HG02763 (cell line): Measurements from ENCODE around the gene CAPN10.
"Not testable (repeated sequence)": the region's sequence is repeated elsewhere in the genome, so short reads cannot be mapped to it uniquely, and the experiment has no call there.

Source experiments
- ATAC-seq: cut with Tn5 transposase; IDR thresholded peaks from one replicate; pipeline ENCODE4 v1.9.1; 2021; ENCODE audit warnings: mild to moderate bottlenecking, moderate library complexity; ENCODE audit not compliant: unreplicated experiment

The CAPN10 gene

DNA sequence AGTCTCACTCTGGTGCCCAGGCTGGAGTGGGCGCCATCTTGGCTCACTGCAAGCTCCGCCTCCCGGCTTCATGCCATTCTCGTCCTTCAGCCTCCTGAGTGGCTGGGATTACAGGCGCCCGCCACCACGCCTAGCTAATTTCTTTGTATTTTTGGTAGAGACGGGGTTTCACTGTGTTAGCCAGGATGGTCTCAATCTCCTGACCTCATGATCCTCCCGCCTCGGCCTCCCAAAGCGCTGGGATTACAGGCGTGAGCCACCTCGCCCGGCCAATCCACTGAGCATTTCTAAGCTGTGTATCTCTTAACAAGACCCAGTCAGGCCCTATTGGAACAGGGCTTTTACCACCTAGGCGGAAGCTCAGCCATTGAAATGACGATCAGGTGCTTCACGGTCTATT, 23.3 kb upstream of the CAPN10 start:
- not testable (repeated sequence) for ATAC-seq

DNA sequence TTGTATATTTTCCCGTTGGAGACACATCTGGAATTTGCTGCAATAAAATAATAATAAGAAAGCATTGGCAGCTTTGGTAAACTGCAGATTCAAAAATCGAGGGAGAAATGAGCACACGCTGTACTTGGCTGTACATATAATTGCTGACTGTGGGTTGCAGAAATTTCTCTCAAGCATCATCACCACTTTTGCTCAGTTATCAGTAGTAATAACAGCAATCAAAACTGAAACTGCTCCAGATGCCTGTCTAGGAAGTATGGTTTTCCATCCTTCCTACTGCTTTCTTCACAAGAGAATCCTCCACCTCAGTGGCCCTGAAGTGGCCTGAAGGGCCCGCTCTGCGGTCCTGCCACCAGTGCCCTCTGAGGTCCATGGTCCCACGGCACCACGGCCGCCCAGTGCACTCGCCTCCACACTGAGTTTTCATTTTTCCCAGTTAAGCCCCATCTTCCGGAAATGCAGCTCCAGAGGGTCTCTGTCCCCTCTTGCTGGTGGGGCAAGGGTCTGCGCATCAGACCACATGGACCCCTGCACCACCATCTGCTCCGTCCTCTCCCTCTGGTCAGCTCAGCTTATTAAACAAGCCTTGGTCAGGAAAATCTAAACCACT, 22.5 kb upstream of the CAPN10 start:
- ATAC-seq: no peak

DNA sequence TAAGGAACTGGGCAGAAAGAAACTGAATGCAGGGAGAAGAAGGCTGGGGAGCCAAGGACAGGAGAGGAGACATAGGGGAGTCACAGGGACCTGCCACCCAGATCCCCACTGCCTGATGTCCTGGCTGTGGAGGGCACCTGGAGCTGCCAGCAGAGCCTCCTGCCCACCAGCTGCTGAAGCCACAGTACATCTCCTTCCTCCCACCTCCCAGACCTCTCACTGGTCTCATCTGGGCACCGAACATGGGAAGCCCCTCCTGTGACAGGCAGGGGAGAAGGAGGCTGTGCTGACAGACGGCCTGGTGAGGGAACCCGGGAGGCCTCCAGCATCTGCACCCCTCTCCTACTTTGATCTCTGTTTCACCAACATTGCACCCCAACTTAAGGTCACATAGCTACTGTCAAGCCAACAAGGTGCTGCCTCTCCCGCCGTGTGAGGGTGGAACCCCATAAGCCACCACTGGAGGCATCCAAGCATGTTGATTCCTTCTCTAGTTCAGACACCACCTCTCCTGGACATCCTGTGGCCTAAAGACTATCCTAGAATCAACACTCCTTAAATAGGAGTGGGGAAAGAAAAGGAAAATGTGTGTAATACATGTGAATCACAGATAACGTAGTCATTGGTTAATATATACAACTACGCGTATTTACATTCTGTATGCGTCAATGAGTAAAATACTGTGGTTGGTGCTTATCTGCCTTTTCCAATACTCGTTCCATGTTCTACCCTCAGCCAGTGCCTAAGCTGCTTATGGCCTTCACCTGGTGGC, 21.8 kb upstream of the CAPN10 start:
- no peak for ATAC-seq

DNA sequence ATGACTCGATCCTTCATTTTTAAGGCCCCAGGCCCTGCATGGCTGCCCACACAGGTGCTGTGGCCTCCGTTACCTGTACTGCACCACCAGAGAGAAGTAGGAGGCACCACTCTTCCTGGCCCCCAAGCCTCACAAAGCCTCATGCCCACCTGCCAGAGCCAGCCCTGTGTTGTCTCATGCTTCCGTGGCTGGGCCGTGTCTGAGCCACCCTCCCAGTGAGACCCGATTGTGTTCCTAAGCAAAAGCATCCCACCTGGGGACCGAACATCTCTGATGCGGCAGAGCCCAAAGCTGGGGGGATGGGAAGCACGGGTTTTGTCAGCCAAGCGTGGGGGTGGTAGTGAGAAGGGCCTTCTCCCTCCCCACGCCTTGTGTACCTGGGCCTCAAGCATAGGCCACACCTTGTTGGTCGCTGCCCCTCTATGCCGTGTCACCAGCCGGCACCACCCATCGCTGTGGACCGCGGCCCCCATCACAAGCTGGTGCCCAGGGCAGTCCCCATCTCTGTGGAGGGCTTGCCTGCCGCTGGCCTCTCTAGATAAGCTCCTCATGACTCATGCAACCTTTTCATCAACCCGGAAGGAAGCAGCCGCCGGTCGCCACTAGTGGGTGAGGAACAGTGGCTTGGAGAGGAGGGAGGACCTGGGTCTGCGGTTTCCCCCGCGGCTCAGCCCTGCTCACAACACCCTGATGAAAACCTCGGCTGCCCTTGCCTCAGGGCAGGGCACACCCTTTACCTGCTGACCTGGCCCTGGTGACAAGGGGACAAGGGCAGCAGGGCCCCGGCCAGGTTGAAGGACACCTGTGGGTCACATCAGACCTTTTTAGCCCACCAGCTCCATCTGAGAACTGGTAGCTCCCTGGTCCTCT, 21.0 kb upstream of the CAPN10 start:
- peak; percentile 21 for ATAC-seq

DNA sequence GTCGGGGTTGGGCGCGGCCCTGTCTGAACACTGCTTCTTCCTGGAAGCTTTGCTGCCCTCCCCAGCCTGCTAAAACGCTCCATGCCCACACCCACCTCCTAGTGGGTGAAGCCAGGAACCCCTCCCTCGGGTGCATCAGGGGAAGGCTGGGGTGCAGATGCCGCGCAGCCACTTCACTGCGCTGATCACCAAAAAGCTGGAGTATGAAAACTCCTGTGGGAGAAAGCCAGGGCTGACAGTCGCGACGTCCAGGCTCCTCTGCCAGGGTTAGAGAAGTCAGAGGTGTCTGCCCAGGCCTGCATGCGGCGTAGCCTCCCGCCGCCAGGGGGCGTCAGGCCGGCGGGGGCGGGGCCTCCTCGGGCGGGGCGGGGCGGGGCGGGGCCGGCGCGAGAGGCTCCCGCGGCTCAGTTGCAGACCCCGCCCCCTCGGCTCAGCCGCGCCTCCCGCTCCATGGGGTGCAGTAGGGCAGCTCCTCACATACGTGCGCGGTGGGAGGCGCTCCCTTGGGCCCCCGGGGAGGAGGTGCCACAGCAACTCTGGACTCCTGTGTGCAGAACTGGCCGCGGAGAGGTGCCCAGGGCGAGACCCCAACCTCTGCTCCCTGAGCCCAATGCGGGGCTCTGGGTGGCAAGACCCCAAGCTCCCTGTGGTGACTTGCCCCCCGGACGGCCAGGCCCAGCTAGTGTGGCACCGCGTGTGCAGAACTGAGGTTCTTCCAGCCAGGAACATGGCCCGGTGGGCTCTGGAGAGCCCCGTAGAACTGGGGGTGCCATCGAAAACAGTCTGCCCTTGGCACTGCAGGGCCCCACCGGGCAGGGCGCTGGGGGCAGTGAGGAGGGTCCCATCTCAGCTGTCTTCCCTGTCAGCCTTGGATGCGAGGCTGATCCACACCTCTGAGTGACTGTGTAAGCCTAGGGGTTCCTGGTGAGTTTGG, 20.1 kb upstream of the CAPN10 start:
- ATAC-seq: peak; percentile 44

GRCh38 chr2:240567137-240567871, 19.2 kb upstream of the CAPN10 start:
- no peak for ATAC-seq

GRCh38 chr2:240567872-240568677, 18.5 kb upstream of the CAPN10 start, which contains the start of gene RNPEPL1:
TSS of gene RNPEPL1 (plus strand) at chr2:240568484. CDS start at chr2:240568587, 103 bp downstream.
- ATAC-seq: peak; percentile 32

GRCh38 chr2:240568678-240569522, 17.6 kb upstream of the CAPN10 start:
- peak; percentile 21 for ATAC-seq

DNA sequence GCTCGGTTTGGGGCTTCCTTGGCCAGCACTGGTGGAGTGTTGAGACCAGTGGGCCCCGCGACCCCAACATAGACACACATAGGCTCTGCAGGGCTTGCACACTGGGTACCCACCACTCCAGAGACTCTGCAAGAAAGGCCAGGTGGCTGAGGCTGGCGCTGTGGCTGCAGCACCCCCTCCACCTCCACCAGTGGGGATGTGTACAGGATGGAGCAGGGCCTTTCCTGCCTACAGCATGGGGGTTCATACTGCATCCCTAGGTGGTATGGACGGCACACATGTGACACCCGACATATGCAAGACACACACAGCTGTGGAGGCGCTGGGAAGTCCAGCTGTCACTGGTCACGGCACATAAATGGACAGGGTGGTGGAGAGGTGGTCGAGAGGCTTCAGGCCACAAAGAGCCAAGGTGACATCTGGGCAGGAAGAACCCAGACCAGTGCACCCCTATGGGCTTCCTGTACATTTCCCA, 17.0 kb upstream of the CAPN10 start:
- no peak for ATAC-seq

DNA sequence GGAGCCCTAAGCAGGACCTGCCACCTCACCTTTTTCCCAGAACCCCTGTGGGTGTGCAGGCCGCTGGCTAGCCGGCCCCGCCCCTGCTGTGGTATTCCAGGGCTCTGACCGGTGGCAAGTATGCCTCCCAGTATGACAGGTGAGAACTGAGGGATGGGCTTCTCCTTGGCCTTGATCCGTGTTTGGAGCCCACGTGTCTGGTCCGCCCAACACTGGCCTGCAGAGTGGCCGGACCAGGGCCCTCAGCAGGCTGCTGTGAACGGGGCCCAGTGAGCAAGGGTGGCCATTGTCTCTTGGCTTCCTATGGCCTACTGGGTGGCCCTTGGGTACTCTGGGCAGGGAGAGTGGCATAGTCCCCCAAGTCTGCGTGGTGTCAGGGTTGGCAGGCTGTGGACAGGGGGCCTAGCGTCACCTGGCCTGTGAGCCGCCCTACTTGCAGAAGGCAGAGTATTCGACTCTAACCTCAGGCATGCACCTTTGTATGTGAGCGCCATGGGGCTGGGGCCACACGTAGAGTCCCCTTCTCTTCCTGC, 16.5 kb upstream of the CAPN10 start:
- ATAC-seq: no peak

DNA sequence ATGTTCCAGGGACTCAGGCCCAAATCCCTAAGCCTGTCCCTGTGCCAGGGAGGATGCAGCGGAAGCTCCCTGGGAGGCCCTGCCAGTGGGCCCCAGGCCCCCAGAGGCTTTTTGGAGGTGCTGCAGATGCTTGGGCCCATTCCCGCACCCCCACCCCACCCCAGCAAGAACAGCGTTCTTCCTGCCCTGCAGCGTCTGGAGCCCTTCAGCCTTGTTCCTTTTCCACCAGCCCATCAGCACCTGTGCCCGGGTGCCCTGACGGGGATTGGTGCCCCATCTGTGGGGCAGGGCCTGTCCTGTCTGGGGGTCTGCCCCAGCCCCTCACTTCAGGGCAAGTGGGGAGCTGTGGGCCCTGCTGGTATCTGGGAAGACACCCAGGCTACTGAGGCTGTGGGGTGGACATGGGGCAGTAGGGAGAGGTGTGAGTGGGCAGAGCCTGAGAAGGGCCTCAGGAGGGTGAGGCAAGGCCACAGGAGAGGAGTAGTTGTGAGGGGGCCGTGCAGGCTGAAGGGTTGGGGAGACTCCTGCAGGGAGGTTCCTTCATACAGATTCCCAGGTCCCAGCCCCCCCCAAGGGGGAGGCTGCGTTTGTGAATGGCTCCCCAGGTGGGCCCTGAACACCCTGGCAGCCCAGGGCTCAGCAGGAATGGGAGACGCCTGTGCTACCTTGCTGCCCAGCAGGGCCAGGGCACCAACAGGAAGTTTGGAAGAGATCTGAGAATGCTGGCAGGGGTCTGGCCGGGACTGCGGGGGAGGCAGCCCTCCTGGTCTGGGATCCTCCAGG, 15.8 kb upstream of the CAPN10 start:
- no peak for ATAC-seq

DNA sequence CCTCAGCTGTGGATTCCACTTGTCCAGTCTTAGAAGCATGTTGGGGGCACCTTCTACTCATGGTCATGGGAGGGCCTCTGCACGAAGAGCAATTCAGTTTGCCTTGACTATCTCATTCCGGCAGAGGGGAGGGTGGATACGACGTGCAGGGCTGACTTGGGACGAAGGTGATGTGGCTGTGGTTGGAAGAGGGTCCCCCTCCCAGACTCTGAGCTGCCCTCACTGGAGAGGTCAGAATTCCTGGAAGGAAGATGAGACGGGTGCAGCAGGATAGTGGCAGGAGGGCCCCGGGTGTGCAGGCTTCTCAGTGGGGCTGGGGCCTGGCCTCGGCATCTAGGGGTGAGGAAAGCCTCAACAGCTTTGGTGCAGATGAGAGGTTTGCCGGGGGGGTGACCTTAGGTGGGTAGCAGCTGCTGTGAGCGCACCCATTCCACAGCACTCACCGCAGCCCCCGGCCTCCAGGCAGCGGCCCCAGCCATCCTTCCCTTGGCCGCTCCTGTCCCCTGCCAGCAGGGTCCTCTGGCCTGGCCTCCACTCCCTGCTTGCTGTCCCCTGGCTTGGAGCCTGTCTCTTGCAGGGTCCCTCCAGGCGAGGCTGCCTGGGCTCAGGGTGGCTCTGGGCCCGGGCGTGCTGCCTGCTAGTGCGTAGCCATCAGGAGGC, 15.1 kb upstream of the CAPN10 start:
- no peak for ATAC-seq

DNA sequence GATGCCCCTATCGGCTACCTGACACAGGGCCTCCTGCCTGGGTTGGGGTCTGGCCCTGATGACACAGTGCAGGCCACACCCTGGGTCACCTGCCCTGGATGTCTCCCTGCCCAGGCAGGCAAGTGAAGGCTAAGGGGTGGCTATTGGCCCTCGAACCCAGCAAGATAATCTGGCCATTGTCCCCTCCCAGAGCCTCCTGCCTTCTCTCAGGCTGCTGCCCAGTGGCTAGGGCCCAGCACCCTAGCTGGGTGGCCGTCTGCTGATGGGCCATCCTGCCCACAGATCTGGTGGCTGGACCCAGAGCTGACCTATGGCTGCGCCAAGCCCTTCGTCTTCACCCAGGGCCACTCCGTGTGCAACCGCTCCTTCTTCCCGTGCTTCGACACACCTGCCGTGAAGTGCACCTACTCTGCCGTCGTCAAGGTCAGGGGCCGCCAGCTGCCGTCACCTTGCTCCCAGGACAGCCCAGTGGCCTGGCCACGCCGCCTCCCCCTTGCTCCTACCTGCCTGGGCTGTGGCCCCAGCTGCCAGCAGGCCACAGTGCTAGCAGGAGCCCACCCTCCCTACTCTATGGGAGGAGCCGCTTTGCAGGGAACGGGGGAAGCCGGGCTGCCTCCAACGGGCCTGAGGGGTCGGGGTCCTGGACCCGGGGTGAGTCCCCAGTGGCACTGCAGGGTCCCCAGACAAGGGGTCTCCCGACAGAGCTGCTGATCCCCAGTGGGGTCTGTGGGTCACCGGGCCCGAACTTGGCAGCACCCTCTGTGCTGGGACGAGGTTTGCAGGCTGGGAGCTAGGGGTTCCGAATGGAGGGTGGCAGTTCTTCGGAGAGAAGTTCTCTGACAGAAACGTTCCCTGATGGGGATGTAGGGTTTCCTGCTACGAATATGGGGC, 14.1 kb upstream of the CAPN10 start:
- no peak for ATAC-seq

GRCh38 chr2:240573071-240573515, 13.4 kb upstream of the CAPN10 start:
- ATAC-seq: no peak
